GM23338 (cell line): ENCODE measurements around the gene FNDC3B. TPM values are rescaled to one million over a fixed set of nuclear protein-coding genes. Genes with fewer than 3 reads are reported as not detected.

Experiments used
- ATAC-seq: fragments of 200-7000 bp; cut with Tn5 transposase; 3 replicates; pipeline ENCODE4 v1.9.1; 2020
- DNase-seq: peaks from one replicate; pipeline ENCODE4 v3.0.0-alpha.2; 2015; ENCODE audit warnings: low spot score
- H2AFZ ChIP-seq: fragments of 200-600 bp; sonication (generic); 2 replicates; pipeline ENCODE4 v1.8.0; 2016; ENCODE audit warnings: antibody characterized with exemption, mild to moderate bottlenecking, moderate library complexity
- H3F3A ChIP-seq: fragments of 200-600 bp; sonication (generic); replicated peaks from 2 replicates; pipeline ENCODE4 v1.8.0; 2017; ENCODE audit warnings: antibody characterized with exemption, mixed run types, low read depth
- H3K27ac ChIP-seq: fragments of 200-600 bp; sonication (generic); 2 replicates; pipeline ENCODE4 v1.6.1; 2016; ENCODE audit warnings: low read depth
- H3K27me3 ChIP-seq: fragments of 200-600 bp; sonication (generic); 2 replicates; pipeline ENCODE4 v1.8.0; 2016; ENCODE audit warnings: mild to moderate bottlenecking, mixed run types, moderate library complexity; ENCODE audit not compliant: insufficient read depth
- H3K36me3 ChIP-seq: fragments of 200-600 bp; sonication (generic); 2 replicates; pipeline ENCODE4 v1.8.0; 2016; ENCODE audit warnings: mild to moderate bottlenecking; ENCODE audit not compliant: insufficient read depth
- H3K4me1 ChIP-seq: fragments of 200-600 bp; sonication (generic); 2 replicates; pipeline ENCODE4 v1.8.0; 2016; ENCODE audit warnings: mild to moderate bottlenecking, moderate library complexity; ENCODE audit not compliant: insufficient read depth
- H3K4me2 ChIP-seq: fragments of 200-600 bp; sonication (generic); 2 replicates; pipeline ENCODE4 v1.7.1; 2017; ENCODE audit warnings: mixed run types
- H3K4me3 ChIP-seq: fragments of 200-600 bp; sonication (generic); 2 replicates; pipeline ENCODE4 v1.6.1; 2016; ENCODE audit warnings: mixed run types
- H3K79me2 ChIP-seq: fragments of 200-600 bp; sonication (generic); replicated peaks from 2 replicates; pipeline ENCODE4 v1.8.0; 2017; ENCODE audit warnings: mild to moderate bottlenecking; ENCODE audit not compliant: insufficient read depth
- H3K9me2 ChIP-seq: fragments of 200-600 bp; sonication (generic); 2 replicates; pipeline ENCODE4 v1.8.0; 2017; ENCODE audit not compliant: insufficient read depth
- H4K20me1 ChIP-seq: fragments of 200-600 bp; sonication (generic); replicated peaks from 2 replicates; pipeline ENCODE4 v1.8.0; 2017; ENCODE audit warnings: mild to moderate bottlenecking; ENCODE audit not compliant: insufficient read depth
- H3K27ac Mint-ChIP-seq: 2 replicates; pipeline ENCODE4 v1.8.0; 2020; ENCODE audit warnings: inconsistent platforms, mild to moderate bottlenecking, moderate library complexity, mixed read lengths
- H3K27me3 Mint-ChIP-seq: 3 replicates; pipeline ENCODE4 v1.8.0; 2022; ENCODE audit warnings: low read depth, mild to moderate bottlenecking, moderate library complexity, mixed read lengths, inconsistent platforms; ENCODE audit not compliant: insufficient read depth, poor library complexity
- H3K36me3 Mint-ChIP-seq: 3 replicates; pipeline ENCODE4 v1.8.0; 2021; ENCODE audit warnings: low read depth, mild to moderate bottlenecking, inconsistent platforms, moderate library complexity, mixed read lengths
- H3K4me1 Mint-ChIP-seq: 3 replicates; pipeline ENCODE4 v1.8.0; 2020; ENCODE audit warnings: mild to moderate bottlenecking, inconsistent platforms, mixed read lengths
- H3K4me3 Mint-ChIP-seq: 3 replicates; pipeline ENCODE4 v1.8.0; 2021; ENCODE audit warnings: moderate library complexity, mild to moderate bottlenecking, inconsistent platforms, mixed read lengths
- H3K9me3 Mint-ChIP-seq: 3 replicates; pipeline ENCODE4 v1.8.0; 2020; ENCODE audit warnings: moderate library complexity, mild to moderate bottlenecking, inconsistent platforms, mixed read lengths
- CREB1 ChIP-seq: fragments of 250-450 bp; sonication (Bioruptor Pico); IDR thresholded peaks from 2 replicates; pipeline ENCODE4 v1.5.0; 2020; ENCODE audit warnings: low read depth, mild to moderate bottlenecking, moderate library complexity
- JUNB ChIP-seq: IDR thresholded peaks from one replicate; pipeline ENCODE4 v1.6.1; 2016; ENCODE audit warnings: antibody characterized with exemption; ENCODE audit not compliant: unreplicated experiment
- NANOG ChIP-seq: IDR thresholded peaks from 2 replicates; pipeline ENCODE4 v1.6.1; 2016; ENCODE audit warnings: antibody characterized with exemption, borderline replicate concordance
- REST ChIP-seq: IDR thresholded peaks from one replicate; pipeline ENCODE4 v1.6.1; 2018; ENCODE audit warnings: antibody characterized with exemption; ENCODE audit not compliant: unreplicated experiment
- STAT1 ChIP-seq: IDR thresholded peaks from one replicate; pipeline ENCODE4 v1.6.1; 2016; ENCODE audit warnings: antibody characterized with exemption; ENCODE audit not compliant: unreplicated experiment
- ZNF114 ChIP-seq: fragments of 250-450 bp; sonication (Bioruptor Pico); IDR thresholded peaks from 2 replicates; pipeline ENCODE4 v1.5.0; 2020; ENCODE audit warnings: mild to moderate bottlenecking, moderate library complexity
- ZNF331 ChIP-seq: fragments of 250-450 bp; sonication (Bioruptor Pico); IDR thresholded peaks from 2 replicates; pipeline ENCODE4 v1.5.0; 2020; ENCODE audit warnings: low read depth, mild to moderate bottlenecking, moderate library complexity
- polyA plus RNA-seq: library from polyadenylated mRNA; unstranded; fragments of >200 nt; fragmentation: Nextera tagmentation; extraction: Ambion mirVana; gene quantifications from 2 replicates; pipeline ENCODE4 v1.2.1, GENCODE V29; 2016
- total RNA-seq: library from RNA; depleted of rRNA; stranded (reverse); fragments of >200 nt; shearing (Covaris generic); gene quantifications from 2 replicates; pipeline ENCODE4 v1.2.3, GENCODE V29; 2014

The FNDC3B gene
- total and polyA plus RNA-seq, 2 experiments from 2014 or later = 19.1 to 55.4 TPM

GRCh38 chr3:172148241-172148640, 108.9 kb downstream of the FNDC3B start:
- Mint-ChIP-seq H3K36me3 (peaks cover 8% of the 10 kb centered on the region), H3K9me3 (no peaks in the 10 kb centered on the region), H3K4me3 (no peak overlapping the region), H3K27ac (no peak overlapping the region; the same call in 1 of the 2 replicates), H3K4me1 (peaks cover 73% of the 10 kb centered on the region), H3K27me3 (peaks cover 5% of the 10 kb centered on the region)
- no peaks in the 10 kb centered on the region for H3K36me3 ChIP-seq
- H4K20me1 ChIP-seq = no peaks in the 10 kb centered on the region
- no peak overlapping the region for H2AFZ ChIP-seq
- no peak overlapping the region for H3K4me2 ChIP-seq
- H3K9me2 ChIP-seq = no peaks in the 10 kb centered on the region
- TF ChIP-seq STAT1 (no peak), ZNF331 (CRISPR knock-in tag) (no peak), CREB1 (no peak), ZNF114 (no peak), REST (no peak), JUNB (no peak)
- 0 out of 2 replicates have a peak overlapping the region, but pooled peaks have one; percentile 22 for H3K27ac ChIP-seq
- no peaks in the 10 kb centered on the region for H3K27me3 ChIP-seq
- H3K4me1 ChIP-seq = peaks cover 75% of the 10 kb centered on the region
- ATAC-seq (no peak), DNase-seq (no peak)
- H3K79me2 ChIP-seq = peaks cover 99% of the 10 kb centered on the region
- H3F3A ChIP-seq = no peaks in the 10 kb centered on the region
- no peak overlapping the region for H3K4me3 ChIP-seq

GRCh38 chr3:172148702-172149565, 109.6 kb downstream of the FNDC3B start:
- no peak for TF ChIP-seq NANOG
- Histone ChIP-seq H3K27me3 (no peaks in the 10 kb centered on the region), H3K36me3 (no peaks in the 10 kb centered on the region), H3K9me2 (no peaks in the 10 kb centered on the region), H3K4me3 (no peak overlapping the region), H4K20me1 (no peaks in the 10 kb centered on the region), H3K4me1 (peaks cover 76% of the 10 kb centered on the region), H3K27ac (peak overlapping the region; percentile 15; the same call in 1 of the 2 replicates), H3F3A (no peaks in the 10 kb centered on the region), H3K4me2 (no peak overlapping the region), H2AFZ (no peak overlapping the region), H3K79me2 (peaks cover 99% of the 10 kb centered on the region)
- H3K4me3 Mint-ChIP-seq = no peak overlapping the region
- peaks cover 9% of the 10 kb centered on the region for H3K27me3 Mint-ChIP-seq
- no peak overlapping the region; the same call in 1 of the 2 replicates for H3K27ac Mint-ChIP-seq
- no peak for ATAC-seq
- peaks cover 6% of the 10 kb centered on the region for H3K36me3 Mint-ChIP-seq
- H3K9me3 Mint-ChIP-seq = no peaks in the 10 kb centered on the region
- peaks cover 76% of the 10 kb centered on the region for H3K4me1 Mint-ChIP-seq
- no peak for DNase-seq
